Measurements from ENCODE around the gene MEF2C.

Gene MEF2C

GRCh38 chr5:88670461-88670860, 212.5 kb downstream of the MEF2C start:
- DNase-seq (ENCODE audit: low spot score): no peak
- TF ChIP-seq, protein P1, sequence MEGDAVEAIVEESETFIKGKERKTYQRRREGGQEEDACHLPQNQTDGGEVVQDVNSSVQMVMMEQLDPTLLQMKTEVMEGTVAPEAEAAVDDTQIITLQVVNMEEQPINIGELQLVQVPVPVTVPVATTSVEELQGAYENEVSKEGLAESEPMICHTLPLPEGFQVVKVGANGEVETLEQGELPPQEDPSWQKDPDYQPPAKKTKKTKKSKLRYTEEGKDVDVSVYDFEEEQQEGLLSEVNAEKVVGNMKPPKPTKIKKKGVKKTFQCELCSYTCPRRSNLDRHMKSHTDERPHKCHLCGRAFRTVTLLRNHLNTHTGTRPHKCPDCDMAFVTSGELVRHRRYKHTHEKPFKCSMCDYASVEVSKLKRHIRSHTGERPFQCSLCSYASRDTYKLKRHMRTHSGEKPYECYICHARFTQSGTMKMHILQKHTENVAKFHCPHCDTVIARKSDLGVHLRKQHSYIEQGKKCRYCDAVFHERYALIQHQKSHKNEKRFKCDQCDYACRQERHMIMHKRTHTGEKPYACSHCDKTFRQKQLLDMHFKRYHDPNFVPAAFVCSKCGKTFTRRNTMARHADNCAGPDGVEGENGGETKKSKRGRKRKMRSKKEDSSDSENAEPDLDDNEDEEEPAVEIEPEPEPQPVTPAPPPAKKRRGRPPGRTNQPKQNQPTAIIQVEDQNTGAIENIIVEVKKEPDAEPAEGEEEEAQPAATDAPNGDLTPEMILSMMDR (IDR thresholded peaks at IDR 0.05; ENCODE audit: extremely low read depth, missing control alignments): no peak

DNA sequence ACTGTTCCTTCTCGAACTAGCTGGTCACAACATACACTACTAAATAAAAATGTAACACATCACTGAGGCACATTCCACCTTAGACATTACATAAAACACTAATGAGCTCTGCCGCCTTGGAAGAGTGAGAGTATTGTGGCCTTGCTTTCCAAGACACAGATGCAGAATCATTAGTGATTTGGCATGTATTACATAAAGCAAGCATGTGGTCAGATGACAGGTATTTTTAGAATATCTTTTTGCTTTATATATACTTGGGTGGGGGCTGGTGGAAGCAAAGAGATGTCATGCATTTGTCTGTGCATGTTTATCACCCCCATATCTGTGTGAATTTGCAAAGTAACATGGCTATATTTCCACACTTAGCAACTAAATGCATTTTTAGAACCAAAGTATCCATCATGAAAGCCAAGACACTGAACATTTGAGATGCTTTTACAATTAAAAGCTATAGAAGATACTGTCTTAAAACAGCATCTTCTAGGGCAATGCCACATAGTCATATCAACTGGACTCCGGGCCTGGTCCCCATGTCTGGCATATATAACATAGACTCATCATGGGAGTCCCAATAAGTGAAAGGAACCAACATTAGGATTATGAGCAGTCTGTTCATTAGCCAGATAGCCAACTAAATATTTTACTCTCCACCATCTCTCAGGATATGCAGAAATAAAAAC, 213.5 kb downstream of the MEF2C start:
- TF ChIP-seq, protein P1 (IDR thresholded peaks at IDR 0.05; ENCODE audit: extremely low read depth, missing control alignments): no peak
- DNase-seq (ENCODE audit: low spot score): no peak

DNA sequence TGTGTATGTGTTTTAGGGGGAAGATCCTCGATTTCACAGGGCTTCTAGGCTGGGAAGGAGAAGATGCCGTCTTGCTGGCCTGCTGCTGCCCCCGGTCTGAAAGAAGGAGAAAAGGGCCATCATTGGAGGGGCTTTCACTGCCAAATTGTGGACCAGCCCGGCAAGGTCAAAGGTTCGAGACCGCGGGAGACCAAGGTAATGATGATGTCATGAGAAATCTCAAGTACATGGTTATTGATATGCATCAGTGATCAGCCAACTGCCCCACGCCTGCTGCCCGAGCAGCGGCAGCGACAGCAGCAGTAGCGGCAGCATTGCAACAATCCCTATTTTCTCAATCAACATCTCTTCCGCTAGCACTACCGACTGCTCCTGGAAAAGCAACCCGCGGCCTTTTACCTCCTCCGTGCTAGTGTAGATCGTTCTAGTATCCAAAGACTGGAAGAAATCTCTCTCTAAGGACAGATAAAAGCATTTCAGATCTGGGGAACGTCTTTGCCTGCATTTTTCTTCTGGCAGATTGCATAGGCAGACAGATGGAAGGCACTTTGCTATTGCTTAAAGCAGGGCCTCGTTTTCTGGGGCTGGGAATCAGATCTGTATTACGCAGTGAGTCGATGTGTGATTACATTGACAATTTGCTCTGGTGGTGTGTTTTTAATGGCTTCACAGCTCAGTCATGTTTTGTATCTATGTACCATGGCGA, 215.3 kb downstream of the MEF2C start:
- DNase-seq (ENCODE audit: low spot score): no peak
- TF ChIP-seq, protein P1 (IDR thresholded peaks at IDR 0.05; ENCODE audit: extremely low read depth, missing control alignments): no peak
